ENCODE results near the gene LAD1. TPM values are rescaled to one million over a fixed set of nuclear protein-coding genes. Genes with fewer than 3 reads are reported as not detected.

LAD1 gene
- total and polyA plus RNA-seq, 9 donors, result 5.1 to 15.4 (median 10.5) TPM

- 37% methylated on average over 3 of the region's 6 CpGs for WGBS (ENCODE audit: insufficient coverage)
- peaks cover 59% of the 10 kb centered on the region for H3K4me1 ChIP-seq (ENCODE audit: control insufficient read depth, insufficient read depth, low read length)
- DNase-seq, result peak; percentile 63
- no peaks in the 10 kb centered on the region for H3K27me3 ChIP-seq (ENCODE audit: control insufficient read depth, insufficient read depth, low read length)
- H3K4me3 ChIP-seq (ENCODE audit: low read length), result no peak overlapping the region
- H3K9me3 ChIP-seq (replicated peaks; ENCODE audit: control insufficient read depth, low read depth, low read length), result no peaks in the 10 kb centered on the region
- no peak overlapping the region for H3K27ac ChIP-seq (ENCODE audit: low read length)
- peaks cover 68% of the 10 kb centered on the region for H3K36me3 ChIP-seq (ENCODE audit: control insufficient read depth, insufficient read depth, low read length)
Measured at GRCh38 chr1:201369209-201369608, 29.9 kb downstream of the LAD1 start.

GRCh38 chr1:201366696-201367095 is 32.4 kb downstream of the LAD1 start:
- DNase-seq, result no peak
- H3K27ac ChIP-seq (ENCODE audit: low read length), result no peak overlapping the region
- H3K9me3 ChIP-seq (replicated peaks; ENCODE audit: control insufficient read depth, low read depth, low read length), result no peaks in the 10 kb centered on the region
- H3K27me3 ChIP-seq (ENCODE audit: control insufficient read depth, insufficient read depth, low read length), result no peaks in the 10 kb centered on the region
- peaks cover 47% of the 10 kb centered on the region for H3K4me1 ChIP-seq (ENCODE audit: control insufficient read depth, insufficient read depth, low read length)
- H3K4me3 ChIP-seq (ENCODE audit: low read length), result no peak overlapping the region
- 76% methylated on average over 7 of the region's 7 CpGs for WGBS (ENCODE audit: insufficient coverage)
- peaks cover 74% of the 10 kb centered on the region for H3K36me3 ChIP-seq (ENCODE audit: control insufficient read depth, insufficient read depth, low read length)

GRCh38 chr1:201365251-201365650 is 33.9 kb downstream of the LAD1 start:
- H3K27me3 ChIP-seq (ENCODE audit: control insufficient read depth, insufficient read depth, low read length), result no peaks in the 10 kb centered on the region
- H3K4me1 ChIP-seq (ENCODE audit: control insufficient read depth, insufficient read depth, low read length), result peaks cover 44% of the 10 kb centered on the region
- no peak for DNase-seq
- no peak overlapping the region for H3K4me3 ChIP-seq (ENCODE audit: low read length)
- WGBS (ENCODE audit: insufficient coverage), result 81% methylated on average over 9 of the region's 11 CpGs
- H3K9me3 ChIP-seq (replicated peaks; ENCODE audit: control insufficient read depth, low read depth, low read length), result no peaks in the 10 kb centered on the region
- H3K36me3 ChIP-seq (ENCODE audit: control insufficient read depth, insufficient read depth, low read length), result peaks cover 78% of the 10 kb centered on the region
- no peak overlapping the region for H3K27ac ChIP-seq (ENCODE audit: low read length)

GRCh38 chr1:201364808-201365105 is 34.4 kb downstream of the LAD1 start:
- WGBS (ENCODE audit: insufficient coverage), result 45% methylated on average over 5 of the region's 6 CpGs
- H3K27ac ChIP-seq (ENCODE audit: low read length), result no peak overlapping the region
- no peak overlapping the region for H3K4me3 ChIP-seq (ENCODE audit: low read length)
- peaks cover 43% of the 10 kb centered on the region for H3K4me1 ChIP-seq (ENCODE audit: control insufficient read depth, insufficient read depth, low read length)
- DNase-seq, result no peak
- H3K9me3 ChIP-seq (replicated peaks; ENCODE audit: control insufficient read depth, low read depth, low read length), result no peaks in the 10 kb centered on the region
- H3K27me3 ChIP-seq (ENCODE audit: control insufficient read depth, insufficient read depth, low read length), result no peaks in the 10 kb centered on the region
- peaks cover 78% of the 10 kb centered on the region for H3K36me3 ChIP-seq (ENCODE audit: control insufficient read depth, insufficient read depth, low read length)

GRCh38 chr1:201363467-201363866 is 35.7 kb downstream of the LAD1 start:
- Histone ChIP-seq H3K9me3 (replicated peaks; ENCODE audit: control insufficient read depth, low read depth, low read length) (no peaks in the 10 kb centered on the region), H3K36me3 (ENCODE audit: control insufficient read depth, insufficient read depth, low read length) (peaks cover 80% of the 10 kb centered on the region), H3K27ac (ENCODE audit: low read length) (no peak overlapping the region), H3K4me1 (ENCODE audit: control insufficient read depth, insufficient read depth, low read length) (peaks cover 33% of the 10 kb centered on the region), H3K27me3 (ENCODE audit: control insufficient read depth, insufficient read depth, low read length) (no peaks in the 10 kb centered on the region), H3K4me3 (ENCODE audit: low read length) (no peak overlapping the region)
- WGBS (ENCODE audit: insufficient coverage), result 40% methylated on average over 3 of the region's 8 CpGs
- DNase-seq, result peak; percentile 50

- DNase-seq, result no peak
- H3K27ac ChIP-seq (ENCODE audit: low read length), result no peak overlapping the region
- WGBS (ENCODE audit: insufficient coverage), result 90% methylated on average over 3 of the region's 3 CpGs
- H3K36me3 ChIP-seq (ENCODE audit: control insufficient read depth, insufficient read depth, low read length), result peaks cover 75% of the 10 kb centered on the region
- no peak overlapping the region for H3K4me3 ChIP-seq (ENCODE audit: low read length)
- peaks cover 35% of the 10 kb centered on the region for H3K4me1 ChIP-seq (ENCODE audit: control insufficient read depth, insufficient read depth, low read length)
- no peaks in the 10 kb centered on the region for H3K27me3 ChIP-seq (ENCODE audit: control insufficient read depth, insufficient read depth, low read length)
- H3K9me3 ChIP-seq (replicated peaks; ENCODE audit: control insufficient read depth, low read depth, low read length), result no peaks in the 10 kb centered on the region
Measured at GRCh38 chr1:201362906-201363305, 36.2 kb downstream of the LAD1 start.

GRCh38 chr1:201361652-201362504 is 37.2 kb downstream of the LAD1 start:
- Histone ChIP-seq H3K27me3 (ENCODE audit: control insufficient read depth, insufficient read depth, low read length) (no peaks in the 10 kb centered on the region), H3K4me1 (ENCODE audit: control insufficient read depth, insufficient read depth, low read length) (peaks cover 35% of the 10 kb centered on the region), H3K27ac (ENCODE audit: low read length) (no peak overlapping the region), H3K4me3 (ENCODE audit: low read length) (no peak overlapping the region), H3K9me3 (replicated peaks; ENCODE audit: control insufficient read depth, low read depth, low read length) (no peaks in the 10 kb centered on the region), H3K36me3 (ENCODE audit: control insufficient read depth, insufficient read depth, low read length) (peaks cover 66% of the 10 kb centered on the region)
- WGBS (ENCODE audit: insufficient coverage), result 30% methylated on average over 4 of the region's 10 CpGs
- no peak for DNase-seq

GRCh38 chr1:201360901-201361651 is 38.0 kb downstream of the LAD1 start:
- 86% methylated on average over 7 of the region's 15 CpGs for WGBS (ENCODE audit: insufficient coverage)
- no peak overlapping the region for H3K4me3 ChIP-seq (ENCODE audit: low read length)
- H3K4me1 ChIP-seq (ENCODE audit: control insufficient read depth, insufficient read depth, low read length), result peaks cover 35% of the 10 kb centered on the region
- H3K27ac ChIP-seq (ENCODE audit: low read length), result no peak overlapping the region
- H3K27me3 ChIP-seq (ENCODE audit: control insufficient read depth, insufficient read depth, low read length), result no peaks in the 10 kb centered on the region
- peaks cover 63% of the 10 kb centered on the region for H3K36me3 ChIP-seq (ENCODE audit: control insufficient read depth, insufficient read depth, low read length)
- no peaks in the 10 kb centered on the region for H3K9me3 ChIP-seq (replicated peaks; ENCODE audit: control insufficient read depth, low read depth, low read length)
- no peak for DNase-seq

- Histone ChIP-seq H3K36me3 (ENCODE audit: control insufficient read depth, insufficient read depth, low read length) (peaks cover 59% of the 10 kb centered on the region), H3K27me3 (ENCODE audit: control insufficient read depth, insufficient read depth, low read length) (no peaks in the 10 kb centered on the region), H3K4me1 (ENCODE audit: control insufficient read depth, insufficient read depth, low read length) (peaks cover 32% of the 10 kb centered on the region), H3K4me3 (ENCODE audit: low read length) (no peak overlapping the region), H3K27ac (ENCODE audit: low read length) (no peak overlapping the region), H3K9me3 (replicated peaks; ENCODE audit: control insufficient read depth, low read depth, low read length) (no peaks in the 10 kb centered on the region)
- WGBS (ENCODE audit: insufficient coverage), result 78% methylated on average over 1 of the region's 7 CpGs
- no peak for DNase-seq
Measured at GRCh38 chr1:201360486-201360885, 38.6 kb downstream of the LAD1 start.

- WGBS (ENCODE audit: insufficient coverage), result 80% methylated on average over 2 of the region's 2 CpGs
- Histone ChIP-seq H3K9me3 (replicated peaks; ENCODE audit: control insufficient read depth, low read depth, low read length) (no peaks in the 10 kb centered on the region), H3K36me3 (ENCODE audit: control insufficient read depth, insufficient read depth, low read length) (peaks cover 52% of the 10 kb centered on the region), H3K4me3 (ENCODE audit: low read length) (no peak overlapping the region), H3K27me3 (ENCODE audit: control insufficient read depth, insufficient read depth, low read length) (no peaks in the 10 kb centered on the region), H3K4me1 (ENCODE audit: control insufficient read depth, insufficient read depth, low read length) (peaks cover 25% of the 10 kb centered on the region), H3K27ac (ENCODE audit: low read length) (no peak overlapping the region)
- no peak for DNase-seq
Measured at GRCh38 chr1:201359873-201360210, 39.3 kb downstream of the LAD1 start.
